NCI-H1436 treated with DMSO at 0.1 percent for 48 hours (cell line): ENCODE results near the gene MOB3A.
"Not testable (repeated sequence)": the region's sequence is repeated elsewhere in the genome, so short reads cannot be mapped to it uniquely, and the experiment has no call there.

ENCODE experiments used
- DNase-seq: peaks from one replicate; lab custom pipeline; 2025; lab: John Stamatoyannopoulos, UW

Gene MOB3A

DNA sequence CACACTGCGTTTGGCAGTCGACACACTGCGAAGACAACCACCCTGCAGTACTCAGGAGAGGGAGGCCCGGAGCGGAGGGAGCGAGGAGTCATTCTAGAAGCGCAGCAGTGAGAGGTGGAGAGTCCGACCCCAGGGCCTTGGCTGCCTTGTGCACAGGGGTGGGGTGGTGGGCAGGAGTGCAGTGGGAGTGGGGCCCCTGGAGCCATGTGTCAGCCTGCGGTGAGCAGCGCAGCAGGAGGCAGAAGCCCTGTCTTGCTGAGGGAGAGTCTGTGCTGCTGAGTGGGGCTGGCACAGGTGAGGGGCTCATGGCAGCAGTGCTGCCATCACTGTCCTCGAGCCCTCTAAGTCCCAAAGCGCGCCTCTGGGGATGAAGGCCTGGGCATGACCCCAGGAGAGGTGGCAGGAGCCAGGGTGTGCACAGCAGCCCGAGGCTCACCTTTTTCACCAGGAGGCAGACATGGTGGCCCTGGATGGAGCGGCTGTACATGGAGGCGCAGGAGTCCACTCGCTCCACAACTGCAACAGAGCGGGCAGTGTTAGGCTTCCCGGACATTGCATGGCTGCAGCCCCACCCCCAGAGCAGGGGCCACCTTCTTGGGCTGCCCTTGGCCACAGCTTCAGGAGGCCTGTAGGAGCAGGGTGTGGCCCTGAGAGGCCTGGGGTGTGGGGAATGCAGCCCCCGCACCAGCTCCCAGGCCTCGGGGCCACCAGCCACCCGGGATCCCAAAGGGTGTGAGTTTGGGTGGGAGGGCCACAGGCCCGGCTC lies 12.3 kb upstream of the MOB3A start:
- DNase-seq, result no peak

DNA sequence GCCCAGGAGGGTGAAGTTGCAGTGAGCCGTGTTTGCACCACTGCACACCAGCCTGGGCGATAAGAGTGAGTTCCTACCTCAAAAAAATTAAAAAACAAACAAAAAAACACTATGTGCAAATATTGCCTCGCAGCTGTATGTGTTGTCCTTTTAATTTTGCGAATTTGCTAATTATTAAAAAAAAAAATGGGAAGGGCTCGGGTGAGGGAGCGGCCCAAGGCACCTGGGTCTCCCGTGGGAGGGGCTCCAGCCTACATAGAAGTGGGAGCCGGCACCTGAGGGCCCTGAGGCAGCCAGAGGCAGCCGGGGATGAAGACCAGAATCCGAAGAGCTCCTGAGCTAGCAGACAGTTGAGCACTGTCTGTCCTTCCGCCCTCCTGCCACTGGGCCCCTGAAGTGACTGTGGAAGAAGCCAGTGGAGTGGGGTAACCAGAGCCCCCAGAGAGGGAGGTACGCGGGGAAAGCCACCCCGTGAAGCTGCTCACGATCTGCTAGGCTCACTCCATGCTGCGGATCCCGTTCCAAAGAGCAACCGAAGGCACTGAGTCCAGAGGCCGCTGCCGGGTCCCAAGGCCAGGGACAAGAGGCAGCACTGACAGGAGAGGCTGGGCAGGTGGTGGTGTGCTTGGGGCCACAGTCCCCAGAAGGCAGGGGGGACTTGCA lies 7.0 kb upstream of the MOB3A start:
- DNase-seq, result no peak

DNA sequence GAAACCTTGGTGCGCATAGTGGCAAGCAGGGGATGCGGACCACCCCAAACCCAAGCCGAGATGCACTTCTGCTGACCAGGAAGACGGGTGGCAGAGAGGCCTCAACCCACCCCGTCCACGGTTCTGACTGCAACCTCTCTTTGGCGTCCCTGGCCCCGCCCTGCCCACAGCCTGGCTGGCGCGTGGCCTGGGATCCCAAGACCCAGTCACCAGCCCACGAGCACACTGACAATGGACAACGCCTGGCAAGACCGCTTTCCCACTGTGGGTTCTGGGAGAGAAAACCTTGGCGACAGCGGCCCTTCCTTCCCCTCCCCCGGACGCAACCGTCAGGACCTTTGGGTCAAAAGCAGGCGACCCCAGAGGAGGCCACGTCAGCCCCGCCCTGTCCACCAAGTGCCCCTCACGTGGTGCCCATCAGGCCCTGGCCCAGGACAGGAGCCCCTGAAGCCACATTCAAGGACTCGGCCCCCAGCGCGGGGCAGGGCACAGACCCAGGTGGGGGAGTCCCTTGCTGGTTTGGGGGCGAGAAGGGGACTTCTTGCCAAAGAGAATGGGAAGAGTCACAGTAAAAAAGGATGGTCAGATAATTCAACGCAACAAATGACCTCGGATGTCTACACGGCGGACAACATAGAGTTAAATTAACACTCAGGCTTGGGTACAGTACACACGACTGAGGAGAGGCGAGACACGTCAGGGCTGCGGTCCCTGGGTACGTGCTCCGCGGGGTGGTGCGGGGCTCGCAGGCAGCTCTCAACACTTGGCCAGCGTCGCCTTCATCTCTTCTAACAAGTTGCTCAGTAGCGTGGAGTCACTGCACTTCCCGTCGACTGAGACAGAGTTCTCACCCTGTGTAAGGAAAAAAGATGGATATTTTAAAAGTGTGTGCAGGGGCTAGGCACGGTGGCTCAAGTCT lies 5.5 kb upstream of the MOB3A start:
- no peak for DNase-seq

DNA sequence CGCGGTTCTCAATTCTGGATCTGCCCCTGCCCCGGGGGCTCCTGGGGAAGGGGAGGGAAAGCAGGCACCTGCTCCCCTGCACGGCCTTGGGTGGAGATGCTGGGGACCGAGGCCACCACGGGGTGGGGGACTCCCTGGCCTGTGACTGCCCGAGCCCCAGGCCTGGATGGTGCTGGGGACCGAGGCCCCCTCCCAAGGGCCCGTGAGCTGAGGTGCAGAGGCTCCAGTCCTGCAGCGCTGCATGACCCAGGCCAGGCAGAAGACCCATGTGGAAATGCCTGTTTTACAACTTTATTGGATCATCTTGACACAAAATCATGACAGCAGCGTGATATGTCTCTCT lies 4.6 kb upstream of the MOB3A start:
- no peak for DNase-seq

DNA sequence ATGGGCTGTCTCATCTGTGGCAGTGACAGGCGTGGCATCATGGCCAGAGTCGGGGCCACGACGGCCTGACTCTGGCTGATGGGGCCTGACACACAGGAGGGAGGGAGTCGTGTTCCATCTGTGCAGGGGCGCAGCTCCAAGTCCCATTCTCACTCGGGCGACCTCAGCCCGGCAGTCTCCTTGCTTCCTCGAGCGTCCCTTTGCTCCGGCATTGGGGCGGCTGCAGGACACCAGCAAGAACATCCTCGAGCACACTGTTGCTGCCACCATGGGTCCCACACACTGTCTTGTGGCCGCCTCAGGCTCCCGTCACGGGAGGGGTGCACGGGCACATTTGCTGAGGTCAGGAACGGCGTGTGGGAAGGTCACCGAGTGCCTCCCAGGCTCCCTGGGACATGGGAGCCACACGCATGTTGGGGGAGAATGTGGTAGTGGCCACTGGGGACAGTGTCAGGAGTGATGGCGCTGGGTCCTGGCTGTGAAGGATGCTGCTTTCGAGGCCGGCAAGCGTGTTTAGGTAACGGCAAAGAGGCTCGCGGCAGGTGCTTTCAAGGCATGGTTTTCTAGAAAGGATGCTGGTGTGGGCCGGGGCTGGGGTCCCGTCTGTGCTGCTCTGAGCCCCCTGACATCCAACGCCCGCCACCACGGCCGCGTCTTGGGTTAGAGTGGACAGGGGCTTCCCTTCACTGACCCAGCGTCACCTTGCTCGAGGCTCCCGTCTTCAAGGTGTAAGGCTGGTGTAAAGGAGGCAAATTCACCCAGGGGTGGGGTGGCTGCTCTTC lies 4.0 kb upstream of the MOB3A start:
- no peak for DNase-seq

DNA sequence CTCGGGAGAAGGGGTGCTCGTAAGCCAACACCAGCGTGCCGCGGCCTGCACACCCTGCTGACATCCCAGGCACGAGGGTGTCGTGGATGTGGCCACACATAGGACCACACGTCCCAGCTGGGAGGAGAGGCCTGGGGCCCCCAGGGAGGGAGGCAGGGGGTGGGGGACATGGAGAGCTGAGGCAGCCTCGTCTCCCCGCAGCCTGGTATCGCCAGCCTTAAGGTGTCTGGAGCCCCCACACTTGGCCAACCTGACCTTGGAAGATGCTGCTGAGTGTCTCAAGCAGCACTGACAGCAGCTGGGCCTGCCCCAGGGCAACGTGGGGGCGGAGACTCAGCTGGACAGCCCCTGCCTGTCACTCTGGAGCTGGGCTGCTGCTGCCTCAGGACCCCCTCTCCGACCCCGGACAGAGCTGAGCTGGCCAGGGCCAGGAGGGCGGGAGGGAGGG lies 3.0 kb upstream of the MOB3A start:
- no peak for DNase-seq

DNA sequence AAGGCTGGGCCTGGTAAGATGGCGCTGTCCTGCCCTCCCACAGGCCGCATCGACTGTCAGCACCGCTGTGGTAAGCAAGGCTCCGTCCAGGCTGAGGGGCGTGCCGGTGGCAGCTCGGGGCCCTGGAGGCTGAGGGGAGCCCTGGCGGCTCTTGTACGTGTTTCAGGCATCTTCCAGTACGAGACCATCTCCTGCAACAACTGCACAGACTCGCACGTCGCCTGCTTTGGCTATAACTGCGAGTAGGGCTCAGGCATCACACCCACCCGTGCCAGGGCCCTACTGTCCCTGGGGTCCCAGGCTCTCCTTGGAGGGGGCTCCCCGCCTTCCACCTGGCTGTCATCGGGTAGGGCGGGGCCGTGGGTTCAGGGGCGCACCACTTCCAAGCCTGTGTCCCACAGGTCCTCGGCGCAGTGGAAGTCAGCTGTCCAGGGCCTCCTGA lies 1.8 kb upstream of the MOB3A start:
- DNase-seq, result no peak

DNA sequence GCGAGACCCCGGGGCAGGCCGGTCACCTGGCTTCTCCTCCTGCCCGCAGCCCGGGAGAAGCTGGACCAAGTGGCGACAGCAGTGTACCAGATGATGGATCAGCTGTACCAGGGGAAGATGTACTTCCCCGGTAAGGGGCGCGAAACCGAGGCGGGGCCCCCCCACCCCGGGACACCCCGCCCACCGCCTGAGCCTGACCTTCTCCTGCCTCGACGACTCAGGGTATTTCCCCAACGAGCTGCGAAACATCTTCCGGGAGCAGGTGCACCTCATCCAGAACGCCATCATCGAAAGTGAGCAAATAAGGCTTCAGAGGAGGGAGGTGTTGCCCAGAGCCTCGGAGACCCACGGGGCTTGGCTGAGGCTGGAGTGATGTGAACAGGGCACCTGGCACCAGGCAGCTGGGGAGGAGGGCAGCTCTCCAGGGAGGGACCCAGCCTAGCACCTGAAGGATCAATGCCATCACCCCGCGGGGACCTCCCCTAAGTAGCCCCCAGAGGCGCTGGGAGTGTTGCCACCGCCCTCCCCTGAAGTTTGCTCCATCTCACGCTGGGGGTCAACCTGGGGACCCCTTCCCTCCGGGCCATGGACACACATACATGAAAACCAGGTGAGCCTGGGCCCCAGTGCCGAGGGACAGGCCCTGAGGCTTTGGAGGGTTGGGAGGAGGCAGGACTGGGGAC lies 1.2 kb upstream of the MOB3A start:
- DNase-seq, result no peak

DNA sequence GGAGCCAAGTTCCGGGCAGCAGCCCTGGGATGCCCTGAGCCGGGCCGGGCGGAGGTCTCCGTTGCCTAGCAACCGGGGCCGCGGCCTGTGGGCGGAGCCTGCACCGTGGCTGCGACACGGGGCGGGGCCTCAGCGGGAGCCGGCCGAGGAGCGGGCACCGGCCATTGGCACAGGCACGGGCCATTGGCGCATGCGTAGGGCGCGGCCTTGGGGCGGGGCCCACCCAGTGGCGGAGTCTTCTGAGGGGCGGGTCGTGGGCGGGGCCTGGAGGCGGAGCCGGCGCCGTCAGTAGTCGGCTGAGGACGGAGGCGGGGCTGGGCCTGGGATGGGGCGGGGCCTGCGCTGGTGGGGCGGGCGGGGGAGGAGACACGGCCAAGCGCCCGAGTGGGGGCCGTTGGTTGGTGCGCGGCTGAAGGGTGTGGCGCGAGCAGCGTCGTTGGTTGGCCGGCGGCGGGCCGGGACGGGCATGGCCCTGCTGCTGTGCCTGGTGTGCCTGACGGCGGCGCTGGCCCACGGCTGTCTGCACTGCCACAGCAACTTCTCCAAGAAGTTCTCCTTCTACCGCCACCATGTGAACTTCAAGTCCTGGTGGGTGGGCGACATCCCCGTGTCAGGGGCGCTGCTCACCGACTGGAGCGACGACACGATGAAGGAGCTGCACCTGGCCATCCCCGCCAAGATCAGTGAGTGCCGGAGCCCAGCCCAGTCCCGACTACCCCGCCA lies 515 bp upstream of the MOB3A start, which contains the start of gene IZUMO4:
IZUMO4 (plus strand) TSS at position 436 of the 723 bp plus-strand sequence; CDS start at position 467, 31 bp downstream.
- DNase-seq, result peak; percentile 85

DNA sequence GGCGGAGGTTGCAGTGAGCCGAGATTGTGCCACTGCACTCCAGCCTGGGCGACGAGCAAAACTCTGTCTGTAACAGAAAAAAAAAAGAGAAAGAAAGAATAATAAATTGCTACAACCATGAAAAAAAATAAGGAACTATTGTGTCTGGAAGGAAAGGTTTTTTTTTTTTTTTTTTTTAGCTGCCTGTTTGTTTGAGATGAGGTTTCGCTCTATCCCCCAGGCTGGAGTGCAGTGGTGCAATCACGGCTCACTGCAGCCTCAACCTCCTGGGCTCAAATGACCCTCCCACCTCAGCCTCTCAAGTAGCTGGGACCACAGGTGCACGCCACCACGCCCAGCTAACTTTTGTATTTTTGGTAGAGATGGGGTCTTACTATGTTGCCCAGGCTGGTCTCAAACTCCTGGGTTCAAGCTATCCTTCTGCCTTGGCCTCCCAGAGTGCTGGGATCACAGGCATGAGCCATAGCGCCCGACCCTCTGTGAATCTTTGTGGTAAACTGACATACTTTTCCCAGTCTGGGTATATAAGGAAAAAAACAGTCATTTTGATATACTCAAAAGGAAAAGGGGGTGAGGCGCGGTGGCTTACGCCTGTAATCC lies 4.1 kb downstream of the MOB3A start:
- DNase-seq, result not testable (repeated sequence)

DNA sequence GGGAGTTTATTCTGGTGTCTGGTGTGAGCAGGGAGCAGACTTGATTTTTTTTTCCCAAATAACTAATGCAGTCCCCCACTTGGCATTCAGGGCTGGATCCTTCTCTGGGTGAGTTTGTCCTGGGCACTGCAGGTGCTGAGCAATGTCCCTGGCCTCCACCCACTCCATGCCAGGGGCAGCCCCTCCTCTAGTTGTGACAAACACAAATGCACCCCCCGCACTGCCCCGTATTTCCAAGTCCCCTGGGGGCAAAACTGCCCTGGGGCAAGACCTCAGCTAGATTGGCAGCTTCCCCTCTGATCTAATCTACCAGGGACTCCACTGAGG lies 6.4 kb downstream of the MOB3A start:
- no peak for DNase-seq

DNA sequence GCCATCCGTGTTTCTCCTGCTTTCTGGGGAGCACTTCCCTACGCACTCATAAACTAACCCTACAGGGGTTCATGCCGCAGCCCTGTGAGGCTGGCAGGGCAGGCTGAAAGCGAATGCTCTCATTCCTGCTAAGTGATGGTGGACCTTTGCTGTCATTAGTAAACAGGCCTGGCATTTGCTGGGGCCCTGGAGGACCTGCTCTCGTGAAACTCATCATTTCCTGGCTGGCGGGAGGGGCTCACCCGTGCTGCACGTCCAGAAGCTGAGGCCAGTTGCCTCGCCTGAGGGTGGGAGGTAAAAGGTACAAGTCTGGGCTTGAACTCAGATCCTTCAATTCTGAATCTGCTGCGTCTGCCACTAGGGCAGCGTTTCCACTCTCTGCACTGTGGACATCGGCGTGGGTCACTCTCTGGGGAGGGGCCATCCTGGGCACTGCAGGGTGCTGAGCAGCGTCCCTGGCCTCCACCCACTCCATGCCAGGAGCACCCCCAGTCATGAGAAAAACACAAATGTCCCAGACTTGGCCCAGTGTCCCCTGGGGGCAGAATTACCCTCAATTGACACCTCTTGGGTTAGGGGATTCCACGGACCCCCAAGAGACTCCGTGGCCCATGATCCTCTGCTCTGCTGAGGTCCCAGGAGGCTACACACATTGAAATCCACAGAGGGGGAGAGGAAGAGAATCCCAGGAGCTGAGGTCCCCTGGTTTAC lies 7.0 kb downstream of the MOB3A start:
- no peak for DNase-seq

DNA sequence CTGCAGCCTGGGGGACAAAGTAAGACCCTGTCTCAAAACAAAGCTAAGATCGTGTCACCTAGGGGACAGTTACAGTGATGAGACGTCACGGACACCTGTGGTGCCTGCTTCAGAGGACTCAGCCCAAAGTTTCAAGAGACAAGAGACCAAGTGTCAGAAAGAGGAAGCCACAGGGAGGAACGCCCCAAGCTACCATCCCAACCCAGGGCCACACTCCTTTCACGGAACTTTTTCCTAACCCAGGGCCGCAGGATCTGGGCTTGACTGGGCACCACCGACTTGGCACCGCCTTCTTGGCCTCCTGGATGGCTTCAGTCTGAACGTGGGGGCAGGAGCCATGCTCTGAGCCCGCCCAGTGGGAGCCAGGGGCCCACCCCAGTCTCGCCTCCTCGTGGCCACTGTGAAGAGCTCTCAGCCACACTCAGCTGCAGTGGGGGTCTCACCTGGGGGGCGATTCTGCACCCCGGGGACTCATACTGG lies 8.5 kb downstream of the MOB3A start:
- no peak for DNase-seq

DNA sequence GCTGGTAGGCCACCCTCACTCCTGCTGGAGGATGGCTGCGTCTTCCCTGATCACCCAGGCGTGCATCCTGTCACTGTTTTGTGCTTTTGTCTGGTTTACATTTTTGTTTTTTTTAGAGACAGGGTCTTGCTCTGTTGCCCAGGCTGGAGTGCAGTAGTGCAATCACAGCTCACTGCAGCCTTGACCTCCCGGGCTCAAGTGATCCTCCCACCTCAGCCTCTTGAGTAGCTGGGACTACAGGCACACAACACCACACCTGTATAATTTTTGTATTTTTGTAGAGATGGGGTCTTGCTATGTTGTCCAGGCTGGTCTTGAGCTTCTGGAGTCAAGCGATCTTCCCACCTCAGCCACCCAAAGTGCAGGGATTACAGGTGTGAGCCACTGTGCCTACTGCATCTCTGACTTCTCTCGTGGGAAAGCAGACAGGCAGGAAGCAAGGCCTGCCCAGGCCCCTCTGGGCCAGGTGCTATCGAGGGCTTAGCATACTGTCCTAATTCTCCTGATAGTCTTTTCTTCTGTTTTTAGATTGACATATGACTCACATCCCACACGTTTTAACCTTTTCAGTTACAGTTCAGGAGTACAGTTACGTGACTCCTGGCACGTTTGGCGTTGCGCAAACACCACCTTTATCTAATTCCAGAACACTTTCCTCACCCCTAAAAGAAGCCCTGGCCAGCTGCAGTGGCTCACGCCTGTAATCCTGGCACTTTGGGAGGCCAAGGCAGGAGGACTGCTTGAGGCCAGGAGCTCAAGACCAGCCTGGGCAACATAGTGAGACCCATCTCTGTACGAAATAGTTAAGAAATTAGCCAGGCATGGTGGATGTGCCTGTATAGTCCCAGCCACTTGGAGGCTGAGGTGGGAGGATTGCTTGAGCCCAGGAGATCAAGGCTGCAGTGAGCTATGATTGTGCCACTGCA lies 9.2 kb downstream of the MOB3A start:
- DNase-seq, result not testable (repeated sequence)

DNA sequence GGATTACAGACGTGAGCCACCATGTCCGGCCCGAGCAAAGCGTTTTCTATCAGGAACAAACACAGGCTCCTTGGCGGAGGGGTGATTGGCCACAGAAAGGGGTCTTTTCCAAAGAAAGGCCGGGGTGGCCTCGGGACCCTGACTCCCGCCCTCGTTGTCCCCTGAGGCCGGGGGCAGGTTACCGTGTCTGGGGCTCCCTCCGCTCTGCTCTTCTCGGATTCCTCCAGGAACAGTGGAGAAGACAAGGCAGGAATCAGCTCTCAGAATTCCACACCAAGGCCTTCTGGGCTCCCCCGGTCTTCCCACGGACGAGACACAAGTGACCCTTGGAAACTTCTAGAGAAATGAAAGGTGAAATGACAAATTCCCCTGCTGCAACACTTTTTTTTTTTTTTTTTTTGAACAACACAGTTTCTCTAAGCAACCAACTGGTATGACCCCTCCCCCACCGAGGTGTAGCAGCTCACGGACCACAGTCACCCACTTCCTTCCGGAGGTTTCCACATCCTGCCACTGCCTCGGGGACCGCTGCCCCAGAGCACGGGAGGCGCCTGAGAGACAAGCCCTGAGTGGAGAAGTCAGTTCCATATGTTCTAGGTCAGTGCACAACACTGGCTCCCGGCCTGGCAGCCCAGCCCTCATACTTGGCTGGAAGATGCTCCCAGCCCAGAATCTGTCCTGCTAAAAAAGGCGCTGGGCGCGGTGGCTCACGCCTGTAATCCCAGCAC lies 11.0 kb downstream of the MOB3A start:
- DNase-seq, result no peak

DNA sequence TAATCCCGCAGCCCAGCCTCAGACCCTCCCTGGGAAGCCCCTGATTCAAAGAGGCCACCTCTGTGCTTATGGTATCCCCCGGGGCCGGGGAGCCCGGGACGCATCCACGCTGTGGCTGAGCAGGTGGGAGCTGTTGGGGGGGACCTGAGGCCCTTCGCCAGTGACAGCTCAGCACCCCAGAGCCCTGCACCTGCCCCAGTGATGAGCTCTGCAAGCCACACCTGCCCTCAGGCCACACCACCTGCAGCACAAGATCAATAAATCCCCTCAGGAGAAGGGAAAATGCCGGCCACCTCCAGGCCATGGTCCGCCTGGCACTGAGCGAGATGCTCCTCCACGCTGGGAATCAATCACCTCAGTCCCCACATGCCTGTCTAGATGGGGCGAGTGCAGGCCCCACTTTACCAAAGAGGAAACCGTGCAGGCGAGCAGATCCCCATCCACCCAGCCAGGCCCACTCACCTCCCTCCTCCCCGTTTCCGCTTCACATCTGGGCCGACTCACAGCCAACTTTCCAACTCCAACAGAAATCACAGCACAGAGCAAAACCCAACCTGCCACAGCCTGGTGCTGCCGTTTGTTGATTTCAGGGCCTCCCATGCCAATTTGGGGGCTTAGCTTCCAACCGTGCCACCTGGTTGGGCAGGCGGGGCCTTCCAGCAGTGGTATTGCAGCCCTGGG lies 12.8 kb downstream of the MOB3A start:
- DNase-seq, result no peak
